B cell (primary cell): ENCODE results near the gene KDM5A. TPM values are rescaled to one million over a fixed set of nuclear protein-coding genes. Genes with fewer than 3 reads are reported as not detected.

ENCODE experiments used
- ATAC-seq: fragments of 200-7000 bp; cut with Tn5 transposase; one replicate; pipeline ENCODE4 v1.10.0; 2021; ENCODE audit warnings: low read depth, mild to moderate bottlenecking, moderate number of reproducible peaks, moderate library complexity
- CTCF ChIA-PET: fragments of 350-600 bp; sonication (Branson Sonifier 250); formaldehyde crosslinking; loops from one replicate; lab custom pipeline; 2021; ENCODE audit warnings: antibody characterized with exemption, inconsistent platforms; lab: Charles Lee
- POLR2A ChIA-PET: fragments of 350-600 bp; sonication (Branson Sonifier 250); formaldehyde crosslinking; loops from one replicate; lab custom pipeline; 2021; ENCODE audit warnings: antibody characterized with exemption; lab: Charles Lee
- DNase-seq: peaks from one replicate; pipeline ENCODE4 v3.0.0; 2013
- H2AFZ ChIP-seq: 2 replicates; pipeline ENCODE4 v1.6.1; 2012; ENCODE audit warnings: mild to moderate bottlenecking, low read depth, low read length; ENCODE audit not compliant: insufficient read depth, poor library complexity, severe bottlenecking
- H3K27ac ChIP-seq, 2 donors: 1 replicate in 1 of 2; 2 replicates in 1 of 2; pipeline ENCODE4 v1.5.1; 2012 to 2013; ENCODE audit warnings: low read length in 2 of 2, mild to moderate bottlenecking in 2 of 2, moderate library complexity in 1 of 2
- H3K27me3 ChIP-seq, 4 experiments: fragments of 200-600 bp in 1 of 4; sonication (generic) in 1 of 4; replicated peaks in 1 of 4; 1 replicate in 2 of 4; 2 replicates in 2 of 4; pipeline versions ENCODE4 v1.6.1 to v1.7.0; 2013 to 2016; ENCODE audit warnings: low read length in 3 of 4, mild to moderate bottlenecking in 2 of 4, mixed read lengths in 1 of 4, moderate library complexity in 1 of 4; ENCODE audit not compliant: insufficient read depth in 4 of 4, control insufficient read depth in 3 of 4; ENCODE audit errors: control extremely low read depth in 1 of 4
- H3K36me3 ChIP-seq, 2 experiments: replicated peaks in 1 of 2; 1 replicate in 1 of 2; 2 replicates in 1 of 2; pipeline versions ENCODE4 v1.6.1 to v1.7.1; 2013; ENCODE audit warnings: low read length in 1 of 2; ENCODE audit not compliant: insufficient read depth in 2 of 2, control insufficient read depth in 1 of 2; ENCODE audit errors: control extremely low read depth in 1 of 2, extremely low read depth in 1 of 2
- H3K4me1 ChIP-seq, 2 donors: fragments of 200-600 bp in 1 of 2; sonication (generic) in 1 of 2; 1 replicate in 1 of 2; 2 replicates in 1 of 2; pipeline versions ENCODE4 v1.5.1 to v1.6.1; 2013 to 2017; ENCODE audit warnings: low read length in 2 of 2; ENCODE audit not compliant: control insufficient read depth in 2 of 2, insufficient read depth in 2 of 2
- H3K4me2 ChIP-seq: replicated peaks from 2 replicates; pipeline ENCODE3; 2012; ENCODE audit warnings: mild to moderate bottlenecking, low read depth, low read length; ENCODE audit not compliant: poor library complexity, severe bottlenecking
- H3K4me3 ChIP-seq, 5 experiments: fragments of 200-600 bp in 1 of 5; sonication (generic) in 1 of 5; 1 replicate in 3 of 5; 2 replicates in 2 of 5; pipeline versions ENCODE4 v1.5.1 to v1.7.0; 2011 to 2016; ENCODE audit warnings: low read length in 4 of 5, mild to moderate bottlenecking in 4 of 5, low read depth in 2 of 5, control low read depth in 1 of 5, moderate library complexity in 1 of 5; ENCODE audit not compliant: insufficient read depth in 1 of 5; ENCODE audit errors: control extremely low read depth in 1 of 5, extremely low read depth in 1 of 5
- H3K79me2 ChIP-seq: fragments of 200-600 bp; sonication (generic); one replicate; pipeline ENCODE4 v1.6.0; 2016; ENCODE audit warnings: low read length; ENCODE audit not compliant: control insufficient read depth, insufficient read depth
- H3K9ac ChIP-seq: fragments of 200-600 bp; sonication (generic); 2 replicates; pipeline ENCODE4 v1.6.1; 2017; ENCODE audit warnings: mild to moderate bottlenecking, low read length, moderate library complexity
- H3K9me3 ChIP-seq, 3 donors: one replicate each; pipeline versions ENCODE4 v1.6.1 to v1.7.1; 2013; ENCODE audit warnings: low read length in 2 of 3; ENCODE audit not compliant: control insufficient read depth in 2 of 3, insufficient read depth in 1 of 3; ENCODE audit errors: control extremely low read depth in 1 of 3
- H4K20me1 ChIP-seq: 2 replicates; pipeline ENCODE4 v1.6.0; 2012; ENCODE audit warnings: mild to moderate bottlenecking, low read length; ENCODE audit not compliant: insufficient read depth, control insufficient read depth, poor library complexity, severe bottlenecking
- H3K27ac Mint-ChIP-seq: one replicate; pipeline ENCODE4 v1.8.0; 2021; ENCODE audit warnings: mixed read lengths
- H3K27me3 Mint-ChIP-seq: one replicate; pipeline ENCODE4 v1.8.0; 2021; ENCODE audit warnings: mixed read lengths
- H3K4me1 Mint-ChIP-seq: one replicate; pipeline ENCODE4 v1.8.0; 2021; ENCODE audit warnings: mixed read lengths
- H3K4me3 Mint-ChIP-seq: one replicate; pipeline ENCODE4 v1.8.0; 2021; ENCODE audit warnings: mixed read lengths
- H3K9me3 Mint-ChIP-seq: one replicate; pipeline ENCODE4 v1.8.0; 2022; ENCODE audit warnings: mixed read lengths; ENCODE audit not compliant: insufficient read depth
- EZH2 ChIP-seq: IDR thresholded peaks from 2 replicates; pipeline ENCODE4 v1.6.1; 2012; ENCODE audit warnings: borderline replicate concordance, low read depth, mild to moderate bottlenecking, moderate library complexity, low read length; ENCODE audit not compliant: insufficient read depth, poor library complexity, severe bottlenecking
- WGBS: methylation state at CpG from one replicate; pipeline ENCODE4 v1.1.5; 2013; ENCODE audit warnings: missing lambda C conversion rate; ENCODE audit not compliant: insufficient coverage; 5-methylcytosine and 5-hydroxymethylcytosine counted together
- intact Hi-C: fragments of 100-400 bp; cut with micrococcal nuclease; formaldehyde crosslinking; loops from one replicate; pipeline ENCODE4 v1.10.0; 2022
- polyA plus RNA-seq: library from polyadenylated mRNA; depleted of rRNA; stranded (reverse); fragments of >200 nt; gene quantifications from 2 replicates; pipeline ENCODE4 v1.2.3, GENCODE V29; 2012
- total RNA-seq, 2 donors: library from RNA; stranded (reverse); fragments of 120-200 nt in 1 of 2; gene quantifications; 1 replicate in 1 of 2; 2 replicates in 1 of 2; pipeline versions ENCODE4 v1.2.3 to v1.2.4, GENCODE V29; 2013 to 2022
- TF ChIP-seq, protein P1 (sequence below): fragments of 200-600 bp; IDR thresholded peaks from one replicate; pipeline ENCODE4 v1.8.0; 2022; ENCODE audit warnings: antibody characterized with exemption, mild to moderate bottlenecking

Gene KDM5A
- total and polyA plus RNA-seq, 2 donors (not counting 1 experiment from before 2014, with no cell fraction given) = 13.0 to 171 TPM

GRCh38 chr12:325906-326305 is 63.2 kb downstream of the KDM5A start:
- TF ChIP-seq, protein P1, sequence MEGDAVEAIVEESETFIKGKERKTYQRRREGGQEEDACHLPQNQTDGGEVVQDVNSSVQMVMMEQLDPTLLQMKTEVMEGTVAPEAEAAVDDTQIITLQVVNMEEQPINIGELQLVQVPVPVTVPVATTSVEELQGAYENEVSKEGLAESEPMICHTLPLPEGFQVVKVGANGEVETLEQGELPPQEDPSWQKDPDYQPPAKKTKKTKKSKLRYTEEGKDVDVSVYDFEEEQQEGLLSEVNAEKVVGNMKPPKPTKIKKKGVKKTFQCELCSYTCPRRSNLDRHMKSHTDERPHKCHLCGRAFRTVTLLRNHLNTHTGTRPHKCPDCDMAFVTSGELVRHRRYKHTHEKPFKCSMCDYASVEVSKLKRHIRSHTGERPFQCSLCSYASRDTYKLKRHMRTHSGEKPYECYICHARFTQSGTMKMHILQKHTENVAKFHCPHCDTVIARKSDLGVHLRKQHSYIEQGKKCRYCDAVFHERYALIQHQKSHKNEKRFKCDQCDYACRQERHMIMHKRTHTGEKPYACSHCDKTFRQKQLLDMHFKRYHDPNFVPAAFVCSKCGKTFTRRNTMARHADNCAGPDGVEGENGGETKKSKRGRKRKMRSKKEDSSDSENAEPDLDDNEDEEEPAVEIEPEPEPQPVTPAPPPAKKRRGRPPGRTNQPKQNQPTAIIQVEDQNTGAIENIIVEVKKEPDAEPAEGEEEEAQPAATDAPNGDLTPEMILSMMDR = no peak
- TF ChIP-seq EZH2 = no peak
- ATAC-seq (no peak), DNase-seq (no peak)
- no peaks in the 10 kb centered on the region for H3K9me3 Mint-ChIP-seq
- Histone ChIP-seq H3K27ac (no peak overlapping the region), H3K79me2 (peaks cover 29% of the 10 kb centered on the region), H3K27me3 (no peaks in the 10 kb centered on the region), H2AFZ (no peak overlapping the region), H3K36me3 (peaks cover 8 to 80% of the 10 kb centered on the region in 2 experiments), H3K9me3 (no peaks in the 10 kb centered on the region), H3K4me2 (no peak overlapping the region), H3K9ac (no peak overlapping the region), H4K20me1 (peaks cover 27% of the 10 kb centered on the region), H3K4me3 (no peak overlapping the region), H3K4me1 (no peaks in the 10 kb centered on the region)
- ChIA-PET POLR2A (no interaction called here), CTCF (no interaction called here)
- no peaks in the 10 kb centered on the region for H3K4me1 Mint-ChIP-seq
- no peak overlapping the region for H3K27ac Mint-ChIP-seq
- H3K4me3 Mint-ChIP-seq = no peak overlapping the region
- intact Hi-C loops = no loop called here
- H3K27me3 Mint-ChIP-seq = no peaks in the 10 kb centered on the region
- WGBS = 100% methylated on average over 3 of the region's 6 CpGs

GRCh38 chr12:323507-323906 is 65.6 kb downstream of the KDM5A start:
- CTCF ChIA-PET = no interaction called here
- H3K27ac Mint-ChIP-seq = no peak overlapping the region
- DNase-seq = no peak

More at GRCh38 chr12:323507-323906, 65.6 kb downstream of the KDM5A start:
- Histone ChIP-seq H3K4me3 (no peak overlapping the region), H3K27me3 (no peaks in the 10 kb centered on the region), H3K36me3 (peaks cover 13 to 82% of the 10 kb centered on the region in 2 experiments), H3K4me2 (no peak overlapping the region), H3K4me1 (no peaks in the 10 kb centered on the region), H4K20me1 (peaks cover 21% of the 10 kb centered on the region), H2AFZ (no peak overlapping the region), H3K79me2 (peaks cover 48% of the 10 kb centered on the region), H3K27ac (no peak overlapping the region), H3K9me3 (no peaks in the 10 kb centered on the region), H3K9ac (no peak overlapping the region)
- POLR2A ChIA-PET = no interaction called here
- intact Hi-C loops = no loop called here
- no peak for ATAC-seq
- TF ChIP-seq, protein P1 = no peak
- TF ChIP-seq EZH2 = no peak
- 100% methylated on average over 1 of the region's 2 CpGs for WGBS
- H3K4me1 Mint-ChIP-seq = no peaks in the 10 kb centered on the region
- H3K9me3 Mint-ChIP-seq = no peaks in the 10 kb centered on the region
- H3K4me3 Mint-ChIP-seq = no peak overlapping the region
- no peaks in the 10 kb centered on the region for H3K27me3 Mint-ChIP-seq
